ENCODE results near the gene TEF. TPM values are rescaled to one million over a fixed set of nuclear protein-coding genes. Genes with fewer than 3 reads are reported as not detected.

Gene TEF
- polyA plus RNA-seq, 1 of the 3 experiments (the other 2 are of a cell fraction) = 3.6 TPM

DNA sequence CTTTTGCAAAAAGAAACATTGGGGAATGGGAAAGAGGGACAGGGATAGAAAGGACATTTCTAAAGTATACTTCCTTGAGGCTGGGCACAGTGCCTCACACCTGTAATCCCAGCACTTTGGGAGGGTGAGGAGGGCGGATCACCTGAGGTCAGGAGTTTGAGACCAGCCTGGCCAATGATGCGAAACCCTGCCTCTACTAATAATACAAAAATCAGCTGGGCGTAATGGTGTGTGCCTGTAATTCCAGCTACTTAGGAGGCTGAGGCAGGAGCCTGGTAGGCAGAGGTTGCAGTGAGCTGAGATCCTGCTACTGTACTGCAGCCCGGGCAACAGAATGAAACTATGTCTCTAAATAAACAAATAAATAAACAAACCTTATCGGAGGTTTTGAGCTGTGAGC, 16.3 kb upstream of the TEF start:
- no peak overlapping the region for H3K27ac ChIP-seq (ENCODE audit: low read depth in 2 of 2, low read length in 1 of 2)
- no peak overlapping the region for H3K4me3 ChIP-seq (ENCODE audit: low read depth in 2 of 2, low read length in 1 of 2)
- 71% methylated on average over 3 of the region's 5 CpGs for WGBS (ENCODE audit: low lambda C conversion rate)
- no peak overlapping the region for H3K9ac ChIP-seq
- no peaks in the 10 kb centered on the region for H3F3A ChIP-seq (replicated peaks; ENCODE audit: insufficient read depth)
- DNase-seq = no peak
- H3K79me2 ChIP-seq (ENCODE audit: insufficient read depth) = no peaks in the 10 kb centered on the region
- CTCF ChIA-PET = interaction anchor here (1.2 kb wide), 1 partner anchor 232 kb away, joined by 4 read pairs; no protein-coding TSS in a partner anchor
- H4K20me1 ChIP-seq (ENCODE audit: insufficient read depth) = no peaks in the 10 kb centered on the region
- H3K4me1 ChIP-seq (ENCODE audit: control insufficient read depth in 1 of 2, insufficient read depth in 2 of 2, low read depth in 1 of 2, low read length in 1 of 2) = peaks cover 0 to 17% of the 10 kb centered on the region in 2 experiments; a peak in 1 of 4 replicates
- no peaks in the 10 kb centered on the region for H3K9me2 ChIP-seq
- TF ChIP-seq TCF12 (IDR thresholded peaks at IDR 0.05) = no peak
- no peak for TF ChIP-seq RAD21 (IDR thresholded peaks at IDR 0.05; ENCODE audit: low read length)
- no peak for TF ChIP-seq ELF1 (IDR thresholded peaks at IDR 0.05)
- TF ChIP-seq, protein P1, sequence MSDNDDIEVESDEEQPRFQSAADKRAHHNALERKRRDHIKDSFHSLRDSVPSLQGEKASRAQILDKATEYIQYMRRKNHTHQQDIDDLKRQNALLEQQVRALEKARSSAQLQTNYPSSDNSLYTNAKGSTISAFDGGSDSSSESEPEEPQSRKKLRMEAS (IDR thresholded peaks at IDR 0.05; ENCODE audit: low read depth) = no peak
- no peak for TF ChIP-seq MEF2A (IDR thresholded peaks at IDR 0.05; ENCODE audit: borderline replicate concordance, low read depth)
- TF ChIP-seq, protein P2, sequence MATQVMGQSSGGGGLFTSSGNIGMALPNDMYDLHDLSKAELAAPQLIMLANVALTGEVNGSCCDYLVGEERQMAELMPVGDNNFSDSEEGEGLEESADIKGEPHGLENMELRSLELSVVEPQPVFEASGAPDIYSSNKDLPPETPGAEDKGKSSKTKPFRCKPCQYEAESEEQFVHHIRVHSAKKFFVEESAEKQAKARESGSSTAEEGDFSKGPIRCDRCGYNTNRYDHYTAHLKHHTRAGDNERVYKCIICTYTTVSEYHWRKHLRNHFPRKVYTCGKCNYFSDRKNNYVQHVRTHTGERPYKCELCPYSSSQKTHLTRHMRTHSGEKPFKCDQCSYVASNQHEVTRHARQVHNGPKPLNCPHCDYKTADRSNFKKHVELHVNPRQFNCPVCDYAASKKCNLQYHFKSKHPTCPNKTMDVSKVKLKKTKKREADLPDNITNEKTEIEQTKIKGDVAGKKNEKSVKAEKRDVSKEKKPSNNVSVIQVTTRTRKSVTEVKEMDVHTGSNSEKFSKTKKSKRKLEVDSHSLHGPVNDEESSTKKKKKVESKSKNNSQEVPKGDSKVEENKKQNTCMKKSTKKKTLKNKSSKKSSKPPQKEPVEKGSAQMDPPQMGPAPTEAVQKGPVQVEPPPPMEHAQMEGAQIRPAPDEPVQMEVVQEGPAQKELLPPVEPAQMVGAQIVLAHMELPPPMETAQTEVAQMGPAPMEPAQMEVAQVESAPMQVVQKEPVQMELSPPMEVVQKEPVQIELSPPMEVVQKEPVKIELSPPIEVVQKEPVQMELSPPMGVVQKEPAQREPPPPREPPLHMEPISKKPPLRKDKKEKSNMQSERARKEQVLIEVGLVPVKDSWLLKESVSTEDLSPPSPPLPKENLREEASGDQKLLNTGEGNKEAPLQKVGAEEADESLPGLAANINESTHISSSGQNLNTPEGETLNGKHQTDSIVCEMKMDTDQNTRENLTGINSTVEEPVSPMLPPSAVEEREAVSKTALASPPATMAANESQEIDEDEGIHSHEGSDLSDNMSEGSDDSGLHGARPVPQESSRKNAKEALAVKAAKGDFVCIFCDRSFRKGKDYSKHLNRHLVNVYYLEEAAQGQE (IDR thresholded peaks at IDR 0.05; ENCODE audit: low read depth, low read length) = no peak
- TF ChIP-seq, protein P3, sequence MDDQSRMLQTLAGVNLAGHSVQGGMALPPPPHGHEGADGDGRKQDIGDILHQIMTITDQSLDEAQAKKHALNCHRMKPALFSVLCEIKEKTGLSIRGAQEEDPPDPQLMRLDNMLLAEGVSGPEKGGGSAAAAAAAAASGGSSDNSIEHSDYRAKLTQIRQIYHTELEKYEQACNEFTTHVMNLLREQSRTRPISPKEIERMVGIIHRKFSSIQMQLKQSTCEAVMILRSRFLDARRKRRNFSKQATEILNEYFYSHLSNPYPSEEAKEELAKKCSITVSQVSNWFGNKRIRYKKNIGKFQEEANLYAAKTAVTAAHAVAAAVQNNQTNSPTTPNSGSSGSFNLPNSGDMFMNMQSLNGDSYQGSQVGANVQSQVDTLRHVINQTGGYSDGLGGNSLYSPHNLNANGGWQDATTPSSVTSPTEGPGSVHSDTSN (IDR thresholded peaks at IDR 0.05) = no peak
- TF ChIP-seq, protein P4, sequence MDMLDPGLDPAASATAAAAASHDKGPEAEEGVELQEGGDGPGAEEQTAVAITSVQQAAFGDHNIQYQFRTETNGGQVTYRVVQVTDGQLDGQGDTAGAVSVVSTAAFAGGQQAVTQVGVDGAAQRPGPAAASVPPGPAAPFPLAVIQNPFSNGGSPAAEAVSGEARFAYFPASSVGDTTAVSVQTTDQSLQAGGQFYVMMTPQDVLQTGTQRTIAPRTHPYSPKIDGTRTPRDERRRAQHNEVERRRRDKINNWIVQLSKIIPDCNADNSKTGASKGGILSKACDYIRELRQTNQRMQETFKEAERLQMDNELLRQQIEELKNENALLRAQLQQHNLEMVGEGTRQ (IDR thresholded peaks at IDR 0.05; ENCODE audit: borderline replicate concordance, low read depth, low read length) = no peak
- TF ChIP-seq FOXM1 (IDR thresholded peaks at IDR 0.05; ENCODE audit: low read depth) = no peak
- TF ChIP-seq NFIC (IDR thresholded peaks at IDR 0.05; ENCODE audit: borderline replicate concordance) = no peak
- TF ChIP-seq GABPA (IDR thresholded peaks at IDR 0.05; ENCODE audit: low read depth) = no peak
- no peaks in the 10 kb centered on the region for H3K27me3 ChIP-seq (ENCODE audit: insufficient read depth)
- H2AFZ ChIP-seq (ENCODE audit: low read depth) = no peak overlapping the region
- H3K9me3 ChIP-seq = no peaks in the 10 kb centered on the region
- no peak overlapping the region for H3K4me2 ChIP-seq
- H3K36me3 ChIP-seq (replicated peaks in 1 of 2; ENCODE audit: control insufficient read depth in 1 of 2, insufficient read depth in 2 of 2, low read length in 1 of 2) = no peaks in the 10 kb centered on the region
- POLR2A ChIA-PET = no interaction called here

Data from SK-N-SH (cell line).